CD4-positive, alpha-beta T cell treated with Interleukin-1 beta for 1 hour (primary cell): ENCODE results near the gene HOXC10.

Source experiments
- DNase-seq, 2 donors: peaks; one replicate each; pipeline ENCODE4 v3.0.0-alpha.2; 2020 to 2022

Gene HOXC10

DNA sequence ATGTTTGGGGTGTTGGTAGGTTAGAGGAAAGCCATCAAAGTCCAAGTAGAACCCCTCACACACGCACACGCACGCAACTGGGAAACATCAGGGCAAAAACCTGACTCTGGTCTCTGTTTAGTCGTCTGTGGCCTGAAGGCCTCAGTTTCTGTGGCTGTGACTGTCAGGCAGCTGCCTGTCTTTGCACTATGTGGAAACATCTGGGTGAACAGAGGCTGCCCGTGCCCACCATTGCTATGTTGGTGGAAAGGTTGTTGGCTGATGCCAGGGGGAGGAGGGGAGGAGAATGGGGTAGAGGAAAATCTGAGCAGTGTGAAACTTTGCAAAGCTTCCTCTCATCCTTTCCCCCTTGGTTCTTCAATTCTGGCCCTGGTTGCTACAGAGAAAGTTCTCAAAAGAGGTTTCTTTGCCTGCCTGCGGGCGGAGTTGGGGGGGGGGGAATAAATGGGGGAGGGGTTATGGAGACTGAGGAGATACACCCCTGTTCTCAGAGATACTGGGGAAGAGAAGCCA lies 7.5 kb downstream of the HOXC10 start:
- no peak for DNase-seq

DNA sequence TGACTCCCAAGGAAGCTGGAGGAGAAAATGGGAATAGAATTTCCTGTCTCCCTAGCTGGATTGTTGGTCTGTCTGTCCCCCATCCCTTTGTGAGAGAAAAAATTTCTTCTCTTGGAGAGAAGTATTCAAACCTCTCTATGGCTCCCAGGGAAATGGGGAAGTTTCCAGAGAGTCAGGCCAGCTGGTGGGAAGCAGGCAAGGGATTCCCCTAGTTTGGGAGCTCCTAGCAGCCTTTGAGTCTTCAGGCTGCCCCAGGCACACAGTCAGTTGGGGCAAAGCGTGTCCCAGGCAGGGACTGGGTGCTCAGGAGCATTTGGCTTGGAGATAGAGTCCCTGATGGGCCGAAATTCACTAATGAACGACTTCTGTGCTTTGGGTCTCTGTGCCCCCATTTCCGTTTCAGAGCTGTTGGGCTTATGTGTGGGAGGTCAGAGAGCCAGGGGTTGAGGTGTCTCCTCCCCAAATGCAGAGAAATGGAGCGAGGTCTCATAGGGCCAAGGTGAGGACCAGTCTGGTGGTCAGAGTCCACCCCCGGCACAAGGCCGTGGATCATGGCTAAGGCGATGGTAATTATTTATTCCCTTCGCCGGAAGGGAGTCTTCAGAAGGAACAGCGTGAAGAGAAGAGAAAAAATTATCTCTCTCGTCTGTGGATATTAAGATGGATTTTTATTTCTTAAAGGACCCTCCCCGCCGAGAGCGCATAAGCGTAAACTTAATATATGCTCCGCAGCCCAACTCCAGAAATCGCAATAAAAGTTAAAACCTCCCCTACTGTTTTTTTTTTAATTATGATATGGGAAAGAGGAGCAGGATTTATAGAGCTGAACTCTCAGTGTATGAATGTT lies 8.4 kb downstream of the HOXC10 start:
- DNase-seq = no peak

DNA sequence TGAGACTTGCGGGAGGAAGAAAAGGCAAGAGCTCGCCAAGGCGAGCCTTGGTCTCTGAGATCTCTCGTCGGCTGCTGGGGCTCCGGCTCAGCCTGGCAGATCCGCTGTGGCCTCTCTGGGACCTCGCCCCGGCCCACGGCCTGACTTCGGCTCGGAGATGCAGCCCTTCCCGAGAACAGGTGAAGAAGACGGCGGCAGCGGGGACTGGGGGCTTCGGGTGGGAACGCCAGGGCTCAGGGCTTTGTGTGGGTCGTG lies 9.0 kb downstream of the HOXC10 start:
- no peak for DNase-seq

DNA sequence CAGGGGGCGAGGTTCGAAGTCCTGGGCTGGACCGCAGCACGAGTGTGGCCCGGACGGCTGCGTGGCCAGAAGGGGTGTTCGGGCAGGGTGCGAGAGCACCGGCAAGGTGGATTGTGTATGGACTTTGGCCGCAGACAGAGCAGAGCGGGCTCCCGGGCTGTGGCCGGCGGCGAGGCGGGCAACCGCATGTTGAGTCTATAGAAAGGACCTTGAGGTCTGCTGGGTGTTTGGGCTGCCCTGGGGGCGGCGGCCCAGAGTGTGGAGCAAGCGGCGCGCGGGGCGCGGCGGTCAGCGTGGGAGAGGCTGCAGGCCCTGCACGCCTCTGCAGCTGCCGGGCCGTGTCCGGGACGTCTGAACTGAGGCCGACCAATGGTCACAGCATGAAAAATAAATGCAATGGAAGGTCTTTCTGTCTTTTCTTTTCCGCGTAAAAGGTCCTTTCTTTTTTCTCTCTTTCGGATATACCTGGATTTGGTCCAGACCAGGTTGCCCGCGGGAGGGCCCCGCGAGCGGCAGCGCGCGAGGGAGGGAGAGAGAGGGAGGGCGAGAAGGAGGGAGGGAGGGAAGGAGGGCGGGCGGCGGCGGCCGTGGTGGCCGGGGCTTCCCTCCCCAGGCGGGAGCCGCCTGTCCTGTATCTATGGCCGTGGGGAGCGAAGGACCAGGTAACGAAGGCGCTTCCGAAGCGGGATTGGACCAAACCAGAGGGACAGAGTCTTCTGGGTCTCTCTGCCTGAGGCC lies 9.5 kb downstream of the HOXC10 start:
- no peak for DNase-seq

DNA sequence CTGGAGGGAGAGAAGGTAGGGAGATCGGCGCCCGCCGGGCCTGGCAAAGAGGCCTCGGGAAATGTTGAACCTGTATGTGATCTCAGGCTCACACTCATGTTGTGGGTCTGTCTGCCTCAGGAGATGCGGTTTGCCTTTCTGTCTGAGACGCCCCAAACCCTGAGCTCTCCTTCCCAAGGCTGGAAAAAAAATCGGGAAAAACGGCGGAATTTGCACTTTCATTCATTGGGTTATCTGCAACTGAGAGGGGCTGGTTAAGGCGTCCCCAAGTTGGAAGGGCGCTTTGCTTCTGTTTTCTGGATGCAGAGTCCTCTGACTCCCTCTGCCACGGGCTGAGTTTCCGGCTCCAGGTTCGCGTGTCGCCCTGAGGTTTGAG lies 10.0 kb downstream of the HOXC10 start:
- DNase-seq = no peak

DNA sequence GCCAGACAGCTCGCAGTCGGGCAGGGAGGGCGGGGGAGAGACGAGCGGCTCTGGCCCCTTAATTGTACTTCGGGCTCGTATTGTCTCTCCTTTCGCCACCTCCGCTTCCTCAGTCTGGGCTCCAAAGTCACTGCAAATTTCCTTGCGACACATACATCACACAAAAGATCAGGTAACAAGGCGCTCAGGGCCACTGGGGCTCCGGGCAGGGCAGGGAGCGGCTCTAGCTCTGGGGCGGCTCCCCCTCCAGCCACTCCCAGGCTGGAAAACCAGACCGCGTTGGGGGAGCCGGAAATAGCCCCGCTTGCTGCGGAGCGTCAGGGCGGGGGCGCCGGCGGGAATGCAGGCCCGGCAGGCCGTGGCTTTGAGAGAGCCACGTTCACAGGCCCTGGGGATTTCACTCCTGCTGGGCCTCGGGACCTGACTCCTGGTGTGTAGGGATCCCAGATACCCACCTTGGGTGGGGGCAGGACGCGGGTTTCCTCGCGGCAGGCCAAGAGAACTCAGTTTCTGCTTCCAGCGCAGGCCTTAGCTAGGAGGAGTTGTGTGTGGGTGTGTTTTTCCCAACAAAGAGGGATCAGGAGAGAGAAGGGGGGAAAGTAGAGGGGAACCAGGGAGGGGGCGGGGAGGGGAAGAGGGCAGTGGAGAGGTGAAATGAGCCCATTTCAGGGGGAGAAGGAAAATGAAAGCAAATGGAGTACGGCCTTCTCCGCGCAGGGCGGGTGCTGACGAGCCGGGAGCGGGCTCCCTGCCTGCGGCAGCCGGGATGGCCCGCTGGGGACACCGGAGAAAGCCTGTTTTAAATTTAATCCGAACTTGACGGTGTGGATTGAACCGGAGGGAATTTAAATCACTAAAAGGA lies 10.7 kb downstream of the HOXC10 start:
- DNase-seq = no peak

DNA sequence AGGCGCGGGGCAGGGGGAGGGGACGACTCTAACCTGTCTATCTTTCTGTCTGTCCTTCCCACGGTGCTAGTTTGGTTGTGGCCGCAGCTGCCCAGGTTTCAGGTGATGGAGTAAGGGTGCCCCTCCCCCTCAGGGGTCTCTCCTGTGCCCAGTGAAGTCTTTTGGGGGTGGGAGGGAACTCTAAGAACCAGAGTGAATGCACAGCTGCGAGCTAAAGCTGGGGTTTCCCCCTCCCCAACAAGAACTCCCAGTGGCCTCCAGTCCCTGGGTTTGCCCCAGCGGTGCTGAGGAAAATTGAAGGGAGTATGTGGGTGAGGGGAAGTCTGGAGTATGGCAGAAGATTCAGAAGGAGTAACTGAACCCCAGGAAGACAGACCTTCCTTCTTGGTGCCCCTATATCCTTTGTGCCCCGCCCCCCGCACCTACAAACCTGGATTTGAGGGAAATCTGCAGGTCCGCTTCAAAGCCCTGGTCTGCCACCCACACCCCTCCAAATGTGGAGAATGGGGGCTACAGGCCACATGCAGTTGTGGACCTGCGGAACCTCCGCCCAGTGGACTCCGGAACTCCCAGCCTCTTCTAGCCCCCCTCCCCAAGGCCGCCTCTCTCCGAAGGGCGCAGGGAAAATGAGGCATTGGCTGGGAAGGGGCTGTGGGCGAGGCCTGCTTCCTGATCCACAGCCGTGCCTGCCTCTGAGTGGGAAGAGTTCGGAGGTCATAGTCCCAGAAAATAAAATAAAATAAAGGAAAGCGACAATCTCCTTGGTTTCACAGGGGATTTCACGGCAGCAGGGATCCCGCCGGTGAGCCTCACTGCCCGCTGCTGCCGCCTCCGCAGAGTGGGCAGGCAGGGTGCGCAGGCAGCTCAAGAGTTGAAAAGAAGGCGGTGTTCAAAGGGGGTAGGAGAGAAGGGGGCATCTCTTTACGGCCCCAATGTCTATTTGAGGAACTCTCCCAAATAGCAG lies 11.6 kb downstream of the HOXC10 start:
- no peak for DNase-seq

DNA sequence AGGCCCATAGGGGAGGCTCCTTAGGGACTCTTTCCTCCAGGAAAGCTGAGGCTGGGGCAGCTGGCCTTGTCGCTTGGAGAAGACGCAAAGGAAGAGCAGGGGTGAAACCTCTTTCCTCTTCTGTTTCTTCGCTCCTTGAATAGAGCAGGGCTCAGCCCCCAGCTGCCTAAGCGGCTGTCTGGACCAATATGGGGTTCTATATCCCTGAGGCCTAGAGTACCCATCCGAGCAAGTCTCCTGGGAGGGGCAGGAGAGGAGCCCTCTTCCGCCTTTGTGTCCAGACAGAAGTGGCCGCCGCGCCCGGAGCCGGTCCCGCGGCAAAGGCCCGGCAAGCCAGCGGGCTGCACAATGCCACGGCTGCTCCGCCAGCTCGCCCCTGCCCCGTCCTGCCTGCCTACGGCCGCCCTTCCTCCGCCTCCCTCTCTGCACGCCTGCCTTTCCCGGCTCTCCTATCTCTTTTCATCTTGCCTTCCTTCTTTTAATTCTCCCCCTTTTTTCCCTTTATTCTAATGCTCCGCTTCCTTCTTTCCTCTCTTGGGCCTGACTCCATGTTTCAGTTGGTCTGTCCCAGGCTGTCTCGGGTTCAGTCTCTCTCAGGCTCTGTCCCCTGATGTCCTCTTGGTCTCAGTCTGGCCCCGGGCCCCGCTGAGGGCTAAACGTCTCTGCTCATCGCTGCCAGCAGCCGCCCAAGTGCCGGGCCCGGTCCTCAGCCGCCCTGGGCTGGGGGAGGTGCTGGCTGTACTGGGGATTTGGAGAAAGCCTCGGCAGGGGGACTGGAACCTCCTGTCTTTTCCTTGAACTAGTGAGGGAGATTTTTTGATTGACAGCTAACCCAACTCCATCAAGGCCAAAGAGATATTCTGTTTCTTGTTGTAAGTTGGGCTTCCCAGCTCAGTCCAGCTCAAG lies 12.5 kb downstream of the HOXC10 start:
- DNase-seq = no peak

DNA sequence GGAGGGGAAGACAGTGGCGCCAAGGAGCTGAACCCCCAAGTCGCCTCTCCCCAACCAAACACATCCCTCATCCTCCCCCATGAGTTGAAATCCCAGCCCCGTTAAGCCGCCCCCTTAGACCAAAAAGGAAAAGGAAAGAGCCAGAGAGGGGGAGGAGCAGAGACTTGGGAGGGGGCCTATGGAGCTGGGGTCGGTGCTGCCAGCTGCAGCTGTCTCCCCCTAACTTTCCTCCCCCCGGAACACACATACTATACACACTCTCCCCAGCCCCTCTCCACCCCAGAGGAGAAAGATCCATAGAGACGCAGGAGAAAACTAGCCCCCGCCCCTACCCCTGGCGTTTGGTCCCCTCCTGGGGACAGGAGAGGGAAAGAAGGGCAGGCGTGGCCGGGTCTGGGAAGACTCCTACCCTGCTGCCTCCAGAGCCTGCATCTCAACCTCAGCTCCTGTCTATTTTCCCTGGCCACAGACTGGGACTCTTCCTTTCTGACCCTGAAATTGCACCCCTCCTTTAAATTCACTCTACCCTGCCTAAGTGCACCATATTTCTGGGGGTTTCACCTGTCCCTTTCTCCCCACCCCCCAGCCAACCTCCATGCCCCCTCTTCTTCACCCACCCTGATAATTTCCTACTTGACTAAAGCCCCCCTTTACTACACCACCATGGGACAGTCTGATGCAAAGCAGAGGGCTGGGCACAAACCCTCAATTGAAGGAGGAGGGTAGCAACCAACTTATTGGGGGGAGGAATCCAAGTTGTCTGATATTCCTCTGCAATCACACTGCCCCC lies 13.4 kb downstream of the HOXC10 start:
- DNase-seq = no peak

DNA sequence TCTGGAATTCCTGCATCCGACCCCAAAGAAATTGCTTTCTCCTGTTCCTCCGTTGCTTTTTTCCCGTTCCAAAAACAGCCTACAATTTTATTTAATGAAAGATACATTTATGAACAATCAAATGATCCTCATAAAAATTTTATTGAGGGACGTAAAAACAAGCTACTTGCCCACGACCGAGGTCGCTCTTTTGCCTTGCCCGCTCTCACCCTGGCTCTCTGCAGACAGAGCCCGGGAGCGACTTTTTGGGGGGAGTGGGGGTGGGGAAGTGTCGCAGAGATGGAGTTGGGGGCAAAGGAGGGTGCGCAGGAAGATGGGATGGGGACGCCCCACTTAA lies 13.9 kb downstream of the HOXC10 start:
- DNase-seq = no peak

DNA sequence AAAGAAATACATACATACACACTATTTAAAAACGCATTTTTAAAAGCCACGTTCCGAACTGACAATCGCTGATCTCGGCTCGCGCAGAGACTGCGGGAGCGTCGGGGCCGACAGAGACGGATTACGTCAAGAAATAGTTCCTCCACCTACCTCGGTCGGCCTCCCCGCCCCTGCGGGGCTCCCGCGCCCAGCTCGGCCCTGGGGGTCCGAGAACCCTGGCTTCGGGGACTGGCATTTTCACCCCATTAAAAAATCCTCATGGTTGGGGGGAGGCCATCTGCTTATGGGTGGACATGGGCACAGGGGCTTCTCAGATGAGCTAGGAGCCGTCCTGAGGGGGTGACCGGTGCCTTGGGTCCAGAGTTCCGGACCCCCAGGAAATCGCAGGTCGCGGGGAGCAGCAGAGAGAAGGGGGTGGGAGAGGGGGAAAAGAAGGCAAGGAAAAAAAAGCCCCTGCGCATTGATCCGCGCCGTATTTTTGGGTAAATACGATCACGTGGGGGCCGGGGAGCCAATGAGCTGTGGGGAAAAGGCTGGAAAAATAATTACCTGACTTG lies 14.7 kb downstream of the HOXC10 start:
- no peak for DNase-seq

DNA sequence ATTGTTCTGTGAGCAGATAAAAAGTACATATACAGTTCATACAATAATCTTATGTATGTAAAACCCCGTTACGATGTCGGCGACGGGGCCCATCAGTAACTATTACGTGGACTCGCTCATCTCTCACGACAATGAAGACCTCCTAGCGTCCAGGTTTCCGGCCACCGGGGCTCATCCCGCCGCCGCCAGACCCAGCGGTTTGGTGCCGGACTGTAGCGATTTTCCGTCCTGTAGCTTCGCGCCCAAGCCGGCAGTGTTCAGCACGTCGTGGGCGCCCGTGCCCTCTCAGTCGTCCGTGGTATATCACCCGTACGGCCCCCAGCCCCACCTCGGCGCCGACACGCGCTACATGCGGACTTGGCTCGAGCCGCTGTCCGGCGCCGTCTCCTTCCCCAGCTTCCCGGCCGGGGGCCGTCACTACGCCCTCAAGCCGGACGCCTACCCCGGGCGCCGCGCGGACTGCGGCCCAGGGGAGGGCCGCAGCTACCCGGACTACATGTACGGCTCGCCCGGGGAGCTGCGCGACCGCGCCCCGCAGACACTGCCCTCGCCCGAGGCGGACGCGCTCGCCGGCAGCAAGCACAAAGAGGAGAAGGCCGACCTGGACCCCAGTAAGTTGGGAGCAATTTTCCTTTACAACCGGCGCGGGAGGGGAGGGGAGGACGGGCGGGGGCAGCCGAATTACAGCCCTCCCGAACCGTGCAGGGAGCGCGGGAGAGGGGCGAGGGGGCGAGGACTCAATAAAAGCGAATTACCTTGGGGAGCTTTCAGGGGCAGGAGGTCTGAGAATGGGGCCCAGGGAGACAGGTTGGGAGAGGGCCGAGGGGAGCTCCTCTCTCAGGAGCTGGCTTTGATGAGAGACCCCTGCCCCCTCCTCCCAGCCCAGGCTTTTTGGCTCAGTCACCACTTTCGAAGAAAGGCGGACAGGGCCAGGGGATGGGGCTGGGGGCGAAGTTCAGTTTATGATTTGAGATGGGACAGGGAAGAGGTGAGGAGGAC lies 15.5 kb downstream of the HOXC10 start, which contains the start of gene HOXC9:
Gene HOXC9 (plus strand): TSS at position 46 of the 999 bp plus-strand sequence. CDS start 28 bp downstream, at position 74.
- DNase-seq = no peak

DNA sequence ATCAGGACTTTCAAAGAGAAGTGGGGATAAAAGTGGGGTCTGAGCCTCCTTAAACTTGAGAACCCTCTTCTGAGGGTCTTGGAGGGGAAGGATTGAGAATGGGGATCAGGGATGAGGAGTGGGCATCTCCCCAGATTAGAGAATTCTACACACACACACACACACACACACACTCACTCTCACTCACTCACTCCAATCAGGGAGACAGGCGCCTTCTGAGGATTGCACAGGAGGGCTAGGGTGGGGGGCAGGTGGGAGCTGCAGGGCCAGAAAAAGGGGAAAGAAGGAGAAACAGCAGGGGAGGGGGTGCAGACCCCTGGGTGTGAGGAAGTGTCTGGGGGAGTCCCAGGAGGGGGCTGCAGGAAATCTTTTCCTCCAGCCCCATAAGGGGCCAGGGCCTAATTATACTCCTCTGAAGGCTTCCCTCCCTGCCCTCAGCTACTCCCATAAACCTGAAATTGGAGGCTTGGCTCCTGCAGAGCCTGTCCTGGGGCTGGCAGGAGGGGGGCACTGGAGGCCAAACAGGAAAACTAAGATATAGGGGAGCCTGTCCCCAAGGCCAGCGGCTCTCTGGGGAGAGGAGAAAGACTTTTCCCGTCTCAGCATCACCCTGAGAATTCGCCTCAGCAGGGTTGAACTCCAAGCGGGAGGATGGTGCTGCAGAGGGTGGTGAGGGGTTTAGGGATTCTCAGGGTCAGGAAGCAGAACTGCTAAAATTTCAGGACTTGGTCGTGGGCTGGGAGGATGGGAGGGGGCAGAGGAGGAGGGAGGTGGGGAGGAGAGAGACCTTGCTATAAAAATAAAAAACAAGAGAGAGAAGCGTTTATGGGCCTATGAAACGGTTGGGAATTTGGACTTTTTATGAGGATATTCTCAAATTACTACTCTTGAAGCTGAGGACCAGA lies 16.6 kb downstream of the HOXC10 start:
- DNase-seq = no peak

DNA sequence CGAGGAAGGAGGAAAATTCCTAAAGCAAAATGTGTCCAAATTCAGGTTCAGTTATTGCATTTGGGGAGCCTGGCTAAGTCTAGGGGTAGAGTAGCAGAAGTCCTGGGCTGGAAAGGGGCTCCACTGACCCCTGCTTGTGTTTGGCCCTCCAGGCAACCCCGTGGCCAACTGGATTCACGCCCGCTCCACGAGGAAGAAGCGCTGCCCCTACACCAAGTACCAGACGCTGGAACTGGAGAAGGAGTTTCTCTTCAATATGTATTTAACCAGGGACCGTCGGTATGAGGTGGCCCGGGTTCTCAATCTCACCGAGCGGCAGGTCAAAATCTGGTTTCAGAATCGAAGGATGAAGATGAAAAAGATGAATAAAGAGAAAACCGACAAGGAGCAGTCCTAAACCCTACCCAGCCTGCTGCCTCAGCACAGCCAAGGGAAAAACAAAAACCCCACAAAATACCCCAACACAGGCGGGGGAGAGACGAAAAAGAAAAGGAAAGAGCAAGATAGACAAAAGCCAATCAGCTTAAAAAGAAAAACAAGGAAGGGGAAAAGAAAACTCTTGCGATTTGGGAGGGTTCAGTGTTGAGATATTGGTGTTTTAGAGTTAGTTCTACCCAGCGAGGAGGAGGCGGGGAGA lies 17.4 kb downstream of the HOXC10 start:
- no peak for DNase-seq

DNA sequence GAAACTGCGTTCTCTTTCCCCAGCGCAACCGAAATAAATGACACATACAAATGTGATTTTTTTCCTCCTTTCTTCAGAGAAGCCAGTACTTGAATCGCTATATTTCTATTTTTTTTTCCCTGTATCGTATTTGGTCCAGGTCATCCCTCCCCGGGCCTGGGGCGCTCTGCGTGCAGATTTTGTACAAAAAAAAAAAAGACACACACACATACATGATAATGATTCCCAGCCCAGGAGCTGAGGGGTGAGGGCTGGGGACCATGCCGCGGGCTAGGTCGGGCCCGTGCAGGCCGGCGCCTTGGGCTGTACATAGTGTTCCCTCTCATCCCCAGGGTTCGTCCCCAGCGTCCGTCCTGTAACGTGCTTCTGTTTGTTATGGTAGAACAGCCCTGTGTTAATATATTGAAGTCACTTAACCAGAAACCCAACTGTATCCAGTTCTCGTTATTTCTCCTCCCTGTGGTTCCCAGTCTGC lies 18.0 kb downstream of the HOXC10 start:
- no peak for DNase-seq

DNA sequence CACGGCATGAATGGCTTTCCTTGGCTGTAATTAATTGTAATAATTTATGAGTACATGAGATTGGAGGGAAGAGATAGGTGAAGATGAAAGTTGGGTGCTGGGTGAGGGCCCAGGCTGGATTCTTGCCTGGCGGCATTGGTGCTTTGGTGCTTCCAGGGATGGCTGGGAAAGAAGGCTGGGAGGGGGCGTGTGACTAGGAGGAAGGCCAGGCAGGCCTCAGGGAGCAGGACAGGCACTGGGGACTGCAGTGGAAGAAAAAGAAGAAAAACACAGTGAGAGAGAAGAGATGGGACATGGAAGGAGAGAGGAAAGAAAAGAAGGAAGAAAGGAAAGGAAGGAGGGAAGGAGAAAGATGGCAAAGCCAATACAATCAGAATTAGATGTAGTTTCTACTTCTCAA lies 18.7 kb downstream of the HOXC10 start:
- DNase-seq = no peak
